Fibroblast of the conjunctiva (primary cell): Measurements from ENCODE around the gene MESP1.

Experiments used
- DNase-seq: peaks from one replicate; pipeline ENCODE4 v3.0.0-alpha.2; 2010; ENCODE audit warnings: low read depth

The MESP1 gene

GRCh38 chr15:89723031-89723430, 28.0 kb downstream of the MESP1 start:
- no peak for DNase-seq

GRCh38 chr15:89714775-89715174, 36.3 kb downstream of the MESP1 start:
- no peak for DNase-seq

- no peak for DNase-seq
Measured at GRCh38 chr15:89707577-89707976, 43.5 kb downstream of the MESP1 start.

GRCh38 chr15:89704411-89704810, 46.6 kb downstream of the MESP1 start:
- no peak for DNase-seq
